Prostate gland (tissue), 2 donors: ENCODE data around the gene ESR2. TPM values are rescaled to one million over a fixed set of nuclear protein-coding genes. Genes with fewer than 3 reads are reported as not detected.

Experiments used
- DNase-seq: peaks from one replicate; pipeline ENCODE4 v3.0.0-alpha.2; 2019; ENCODE audit warnings: low spot score
- H3K27ac ChIP-seq, 2 donors: fragments of 200-600 bp; sonication (generic); 2 replicates each; pipeline ENCODE4 v1.5.1; 2017 to 2019
- H3K27me3 ChIP-seq: fragments of 200-600 bp; sonication (generic); replicated peaks from 2 replicates; pipeline ENCODE4 v1.5.1; 2019; ENCODE audit not compliant: insufficient read depth
- H3K36me3 ChIP-seq, 2 donors: fragments of 200-600 bp; sonication (generic); 1 replicate in 1 of 2; 2 replicates in 1 of 2; pipeline versions ENCODE4 v1.5.1 to v1.8.1; 2017 to 2019
- H3K4me1 ChIP-seq: fragments of 200-600 bp; sonication (generic); replicated peaks from 2 replicates; pipeline ENCODE4 v1.5.1; 2019
- H3K4me3 ChIP-seq, 2 donors: fragments of 200-600 bp; sonication (generic); 2 replicates each; pipeline ENCODE4 v1.5.1; 2017 to 2019
- H3K9me3 ChIP-seq: fragments of 200-600 bp; sonication (generic); 2 replicates; pipeline ENCODE4 v1.5.1; 2017
- POLR2A ChIP-seq: fragments of 450-650 bp; IDR thresholded peaks from one replicate; pipeline ENCODE4 v1.6.1; 2016; ENCODE audit warnings: antibody characterized with exemption, mild to moderate bottlenecking
- POLR2AphosphoS5 ChIP-seq: sonication (generic); formaldehyde crosslinking; IDR thresholded peaks from one replicate; pipeline ENCODE4 v1.6.1; 2017; ENCODE audit warnings: antibody characterized with exemption
- WGBS: methylation state at CpG from one replicate; pipeline ENCODE4 v1.1.5; 2018; 5-methylcytosine and 5-hydroxymethylcytosine counted together
- intact Hi-C: fragments of 100-400 bp; cut with DNase I; formaldehyde crosslinking; loops from one replicate; pipeline ENCODE4 v1.14.2; 2022
- total RNA-seq, 2 donors: library from RNA; depleted of rRNA; stranded (reverse); fragments of >200 nt; gene quantifications; one replicate each; pipeline ENCODE4 v1.1.0, GENCODE V29; 2016
- TF ChIP-seq, protein P1 (sequence below), 4 experiments: fragments of 200-600 bp in 2 of 4; fragments of 450-650 bp in 2 of 4; sonication (generic) in 2 of 4; IDR thresholded peaks; 1 replicate in 3 of 4; 2 replicates in 1 of 4; pipeline ENCODE4 v1.5.1; 2016 to 2019; ENCODE audit warnings: antibody characterized with exemption in 4 of 4, mild to moderate bottlenecking in 2 of 4, moderate library complexity in 2 of 4

The ESR2 gene
- total RNA-seq, 2 donors from 2014 or later = 0.68 to 21.4 TPM

DNA sequence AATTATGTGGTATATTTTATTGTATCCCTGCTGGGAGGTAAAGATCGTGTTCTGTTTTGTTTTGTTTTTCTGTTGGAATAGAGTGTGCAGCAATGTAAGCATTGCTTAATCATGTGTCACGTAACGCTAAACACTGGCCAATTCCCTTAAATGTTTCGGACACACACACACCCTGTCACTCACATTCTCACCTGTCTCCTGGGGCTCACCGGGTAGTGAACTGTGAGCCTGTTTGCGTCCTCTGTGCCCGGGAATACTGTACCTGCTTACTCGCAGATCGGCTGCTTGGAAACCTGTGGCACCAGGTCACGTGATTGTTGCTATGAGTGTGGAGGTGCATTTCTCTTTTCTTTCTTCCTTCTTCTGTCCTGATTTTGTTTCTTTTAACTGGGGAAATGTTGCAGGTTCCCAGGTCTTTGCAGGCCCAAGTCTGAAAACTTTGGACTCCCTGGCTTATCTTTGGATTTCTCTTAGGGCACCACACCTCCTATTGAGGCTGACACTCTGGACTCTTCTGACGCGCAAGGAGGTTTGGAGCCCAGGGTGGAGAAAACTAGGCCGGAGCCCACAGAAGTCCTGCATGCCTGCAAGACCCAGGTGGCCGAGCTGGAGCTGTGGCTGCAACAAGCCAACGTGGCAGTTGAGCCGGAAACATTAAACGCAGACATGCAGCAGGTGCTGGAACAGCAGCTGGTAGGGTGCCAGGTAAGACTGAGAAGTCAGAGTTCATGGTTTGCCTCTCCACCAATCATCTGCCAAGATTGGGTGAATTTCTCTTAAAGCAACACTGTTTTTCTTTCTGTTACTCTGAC is 181.1 kb downstream of the ESR2 start:
- no peaks in the 10 kb centered on the region for H3K36me3 ChIP-seq
- H3K27me3 ChIP-seq = no peaks in the 10 kb centered on the region
- no peaks in the 10 kb centered on the region for H3K9me3 ChIP-seq
- TF ChIP-seq, protein P1, sequence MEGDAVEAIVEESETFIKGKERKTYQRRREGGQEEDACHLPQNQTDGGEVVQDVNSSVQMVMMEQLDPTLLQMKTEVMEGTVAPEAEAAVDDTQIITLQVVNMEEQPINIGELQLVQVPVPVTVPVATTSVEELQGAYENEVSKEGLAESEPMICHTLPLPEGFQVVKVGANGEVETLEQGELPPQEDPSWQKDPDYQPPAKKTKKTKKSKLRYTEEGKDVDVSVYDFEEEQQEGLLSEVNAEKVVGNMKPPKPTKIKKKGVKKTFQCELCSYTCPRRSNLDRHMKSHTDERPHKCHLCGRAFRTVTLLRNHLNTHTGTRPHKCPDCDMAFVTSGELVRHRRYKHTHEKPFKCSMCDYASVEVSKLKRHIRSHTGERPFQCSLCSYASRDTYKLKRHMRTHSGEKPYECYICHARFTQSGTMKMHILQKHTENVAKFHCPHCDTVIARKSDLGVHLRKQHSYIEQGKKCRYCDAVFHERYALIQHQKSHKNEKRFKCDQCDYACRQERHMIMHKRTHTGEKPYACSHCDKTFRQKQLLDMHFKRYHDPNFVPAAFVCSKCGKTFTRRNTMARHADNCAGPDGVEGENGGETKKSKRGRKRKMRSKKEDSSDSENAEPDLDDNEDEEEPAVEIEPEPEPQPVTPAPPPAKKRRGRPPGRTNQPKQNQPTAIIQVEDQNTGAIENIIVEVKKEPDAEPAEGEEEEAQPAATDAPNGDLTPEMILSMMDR (IDR thresholded peaks at IDR 0.05) = no peak
- TF ChIP-seq POLR2AphosphoS5 = peak; percentile 53
- WGBS = 59% methylated on average over 17 of the region's 17 CpGs
- H3K27ac ChIP-seq = peak overlapping the region; percentile 5 to 16
- intact Hi-C loops = no loop called here
- H3K4me1 ChIP-seq = no peaks in the 10 kb centered on the region
- H3K4me3 ChIP-seq = no peak overlapping the region
- peak; percentile 31 for DNase-seq

DNA sequence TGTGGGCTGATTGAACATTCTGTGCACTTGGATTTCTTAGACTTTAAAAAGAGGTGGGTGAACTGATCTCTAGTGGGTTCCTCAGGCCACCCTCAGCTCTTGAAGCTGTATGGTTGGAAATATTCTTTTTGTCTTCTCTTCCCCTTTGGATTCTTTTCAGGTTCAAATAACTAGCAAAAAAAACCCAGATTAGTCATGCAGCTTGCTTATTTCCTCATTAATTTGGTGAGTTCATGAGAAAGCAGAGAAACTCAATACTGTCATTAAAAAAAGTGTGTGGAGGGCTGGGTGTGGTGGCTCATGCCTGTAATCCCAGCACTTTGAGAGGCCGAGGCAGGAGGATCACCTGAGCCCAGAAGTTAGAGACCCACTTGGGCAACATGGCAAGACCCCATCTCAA is 183.4 kb downstream of the ESR2 start:
- Histone ChIP-seq H3K4me1 (no peaks in the 10 kb centered on the region), H3K9me3 (no peaks in the 10 kb centered on the region), H3K27me3 (no peaks in the 10 kb centered on the region), H3K4me3 (no peak overlapping the region), H3K36me3 (no peaks in the 10 kb centered on the region), H3K27ac (no peak overlapping the region)
- TF ChIP-seq POLR2AphosphoS5 (no peak), POLR2A (no peak)
- TF ChIP-seq, protein P1 (IDR thresholded peaks at IDR 0.05) = no peak
- WGBS = 79% methylated on average over 1 of the region's 1 CpG
- DNase-seq = no peak
- intact Hi-C loops = no loop called here

DNA sequence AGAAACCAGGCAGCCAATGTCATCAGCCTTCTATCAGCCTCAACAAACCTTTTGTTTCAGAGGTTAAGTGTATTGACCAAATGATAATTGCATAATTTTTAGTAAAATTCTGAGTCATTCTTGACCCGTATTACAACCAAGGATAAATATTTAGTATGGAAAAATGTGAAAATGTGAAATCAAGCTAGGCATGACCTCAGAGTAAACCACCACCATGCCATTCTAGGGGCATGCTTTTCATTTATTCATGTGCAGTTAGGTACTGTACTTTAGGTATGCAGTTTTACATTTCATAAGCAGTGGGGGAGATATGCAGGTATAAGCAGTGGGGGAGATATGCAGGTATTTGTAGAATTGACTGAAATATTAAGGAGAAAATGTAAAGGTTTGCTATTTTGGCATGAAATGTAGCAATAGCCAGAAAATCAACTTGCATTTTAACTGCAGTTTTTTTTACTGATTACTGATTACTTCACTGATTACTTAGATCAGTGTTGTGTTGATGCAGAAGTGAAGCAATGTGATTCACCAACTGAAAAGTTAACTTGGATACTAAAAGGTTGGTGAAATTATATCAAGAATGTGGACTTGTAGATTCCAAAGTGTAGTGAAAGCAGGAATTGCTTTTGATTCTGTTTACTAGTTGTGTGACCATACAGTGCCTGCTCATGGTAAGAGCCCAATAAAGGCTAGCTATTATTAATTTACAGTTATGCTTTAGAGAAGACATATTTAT is 184.2 kb downstream of the ESR2 start:
- intact Hi-C loops = no loop called here
- DNase-seq = no peak
- no peak overlapping the region for H3K4me3 ChIP-seq
- no peak overlapping the region for H3K27ac ChIP-seq
- no peaks in the 10 kb centered on the region for H3K36me3 ChIP-seq
- no peaks in the 10 kb centered on the region for H3K27me3 ChIP-seq
- TF ChIP-seq, protein P1 (IDR thresholded peaks at IDR 0.05) = no peak
- no peak for TF ChIP-seq POLR2AphosphoS5
- TF ChIP-seq POLR2A = no peak
- 84% methylated on average over 1 of the region's 1 CpG for WGBS
- H3K4me1 ChIP-seq = no peaks in the 10 kb centered on the region
- no peaks in the 10 kb centered on the region for H3K9me3 ChIP-seq

DNA sequence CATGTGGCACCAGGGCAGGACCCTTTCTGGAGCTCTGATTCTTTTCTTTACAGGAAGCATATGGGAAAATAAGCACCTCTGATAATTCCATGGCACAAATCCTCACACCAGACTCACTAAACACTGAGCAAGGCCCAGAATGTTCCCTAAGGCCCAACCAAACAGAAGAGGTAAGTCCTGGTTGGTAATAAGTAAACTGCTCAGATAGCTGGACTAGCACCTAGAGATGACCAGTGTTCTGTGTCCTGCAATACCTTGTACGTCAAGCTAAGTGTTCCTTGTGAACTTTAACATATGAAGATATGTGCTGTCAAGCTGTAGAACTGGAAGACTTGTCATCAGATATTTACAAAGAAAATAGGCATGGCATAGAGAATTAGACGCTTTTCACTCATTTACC is 186.7 kb downstream of the ESR2 start:
- Histone ChIP-seq H3K27me3 (no peaks in the 10 kb centered on the region), H3K9me3 (no peaks in the 10 kb centered on the region), H3K36me3 (no peaks in the 10 kb centered on the region), H3K27ac (no peak overlapping the region), H3K4me1 (no peaks in the 10 kb centered on the region), H3K4me3 (no peak overlapping the region)
- TF ChIP-seq POLR2A (no peak), POLR2AphosphoS5 (no peak)
- TF ChIP-seq, protein P1 (IDR thresholded peaks at IDR 0.05) = no peak
- 95% methylated on average over 2 of the region's 2 CpGs for WGBS
- no peak for DNase-seq
- intact Hi-C loops = no loop called here
